Glutamatergic neuron (in vitro differentiated cells): ENCODE data around the gene KLHL24. TPM values are rescaled to one million over a fixed set of nuclear protein-coding genes. Genes with fewer than 3 reads are reported as not detected.
"Not testable (repeated sequence)": the region's sequence is repeated elsewhere in the genome, so short reads cannot be mapped to it uniquely, and the experiment has no call there.

Source experiments
- DNase-seq: peaks from one replicate; pipeline ENCODE4 v3.0.0; 2022
- H3K27ac Mint-ChIP-seq: one replicate; pipeline ENCODE4 v1.8.0; 2020; ENCODE audit warnings: mild to moderate bottlenecking, mixed read lengths, inconsistent platforms; ENCODE audit not compliant: unreplicated experiment
- H3K27me3 Mint-ChIP-seq: one replicate; pipeline ENCODE4 v1.8.0; 2020; ENCODE audit warnings: mild to moderate bottlenecking, moderate library complexity, mixed read lengths, inconsistent platforms; ENCODE audit not compliant: unreplicated experiment
- H3K36me3 Mint-ChIP-seq: one replicate; pipeline ENCODE4 v1.8.0; 2020; ENCODE audit warnings: mild to moderate bottlenecking, mixed read lengths, inconsistent platforms; ENCODE audit not compliant: unreplicated experiment
- H3K4me1 Mint-ChIP-seq: one replicate; pipeline ENCODE4 v1.8.0; 2020; ENCODE audit warnings: mild to moderate bottlenecking, low read depth, mixed read lengths, inconsistent platforms; ENCODE audit not compliant: unreplicated experiment
- H3K4me3 Mint-ChIP-seq: one replicate; pipeline ENCODE4 v1.8.0; 2020; ENCODE audit warnings: mild to moderate bottlenecking, mixed read lengths, inconsistent platforms; ENCODE audit not compliant: unreplicated experiment
- H3K9me3 Mint-ChIP-seq: one replicate; pipeline ENCODE4 v1.8.0; 2020; ENCODE audit warnings: mild to moderate bottlenecking, moderate library complexity, mixed read lengths, inconsistent platforms; ENCODE audit not compliant: unreplicated experiment
- total RNA-seq: library from RNA; stranded (reverse); fragmentation: NEBNext Ultra II Directional; extraction: Animal tissue kit (Norgen Biotek cat#: 25700); gene quantifications from one replicate; pipeline ENCODE4 v1.2.1, GENCODE V29; 2021; ENCODE audit not compliant: unreplicated experiment
- TF ChIP-seq, protein P1 (sequence below): fragments of 200-600 bp; sonication (generic); IDR thresholded peaks from one replicate; pipeline ENCODE4 v1.5.0; 2021; ENCODE audit not compliant: partially characterized antibody, unreplicated experiment

The KLHL24 gene
- total RNA-seq, 1 donor from 2014 or later = 152 TPM

DNA sequence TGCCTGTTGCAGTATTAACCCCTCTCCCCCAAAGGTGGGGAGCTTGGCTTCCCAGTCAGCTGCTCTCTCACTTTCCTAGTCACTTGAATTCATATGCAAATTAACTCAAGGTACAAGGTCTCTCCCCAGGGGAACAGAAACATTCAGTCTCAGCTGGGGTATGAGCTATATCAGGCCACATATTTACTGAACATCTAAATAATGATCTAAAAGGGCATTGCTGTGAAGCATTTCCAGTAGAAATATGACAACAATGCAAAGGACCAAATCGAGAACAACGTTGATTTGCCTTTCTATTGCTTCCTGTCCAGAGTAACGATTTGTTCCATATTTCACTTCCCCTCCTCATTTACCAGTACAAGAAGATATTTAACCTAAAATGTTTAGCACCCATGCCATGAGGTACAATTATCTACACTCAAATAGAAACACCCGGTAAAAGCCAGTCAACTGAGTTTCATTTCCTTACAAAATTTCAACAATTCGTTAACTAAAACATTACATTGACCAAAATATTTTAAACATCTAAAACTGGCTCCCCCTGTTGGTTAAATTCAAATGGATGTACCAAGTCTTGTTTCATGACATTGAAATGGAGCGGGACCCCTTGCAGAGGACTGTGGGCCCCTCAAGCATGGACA, 43.4 kb upstream of the KLHL24 start:
- Mint-ChIP-seq H3K36me3 (peaks cover 6% of the 10 kb centered on the region), H3K27ac (no peak overlapping the region), H3K4me3 (no peak overlapping the region), H3K27me3 (peaks cover 3% of the 10 kb centered on the region), H3K4me1 (no peaks in the 10 kb centered on the region), H3K9me3 (peaks cover 3% of the 10 kb centered on the region)
- DNase-seq = no peak
- TF ChIP-seq, protein P1, sequence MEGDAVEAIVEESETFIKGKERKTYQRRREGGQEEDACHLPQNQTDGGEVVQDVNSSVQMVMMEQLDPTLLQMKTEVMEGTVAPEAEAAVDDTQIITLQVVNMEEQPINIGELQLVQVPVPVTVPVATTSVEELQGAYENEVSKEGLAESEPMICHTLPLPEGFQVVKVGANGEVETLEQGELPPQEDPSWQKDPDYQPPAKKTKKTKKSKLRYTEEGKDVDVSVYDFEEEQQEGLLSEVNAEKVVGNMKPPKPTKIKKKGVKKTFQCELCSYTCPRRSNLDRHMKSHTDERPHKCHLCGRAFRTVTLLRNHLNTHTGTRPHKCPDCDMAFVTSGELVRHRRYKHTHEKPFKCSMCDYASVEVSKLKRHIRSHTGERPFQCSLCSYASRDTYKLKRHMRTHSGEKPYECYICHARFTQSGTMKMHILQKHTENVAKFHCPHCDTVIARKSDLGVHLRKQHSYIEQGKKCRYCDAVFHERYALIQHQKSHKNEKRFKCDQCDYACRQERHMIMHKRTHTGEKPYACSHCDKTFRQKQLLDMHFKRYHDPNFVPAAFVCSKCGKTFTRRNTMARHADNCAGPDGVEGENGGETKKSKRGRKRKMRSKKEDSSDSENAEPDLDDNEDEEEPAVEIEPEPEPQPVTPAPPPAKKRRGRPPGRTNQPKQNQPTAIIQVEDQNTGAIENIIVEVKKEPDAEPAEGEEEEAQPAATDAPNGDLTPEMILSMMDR = peak; percentile 24

DNA sequence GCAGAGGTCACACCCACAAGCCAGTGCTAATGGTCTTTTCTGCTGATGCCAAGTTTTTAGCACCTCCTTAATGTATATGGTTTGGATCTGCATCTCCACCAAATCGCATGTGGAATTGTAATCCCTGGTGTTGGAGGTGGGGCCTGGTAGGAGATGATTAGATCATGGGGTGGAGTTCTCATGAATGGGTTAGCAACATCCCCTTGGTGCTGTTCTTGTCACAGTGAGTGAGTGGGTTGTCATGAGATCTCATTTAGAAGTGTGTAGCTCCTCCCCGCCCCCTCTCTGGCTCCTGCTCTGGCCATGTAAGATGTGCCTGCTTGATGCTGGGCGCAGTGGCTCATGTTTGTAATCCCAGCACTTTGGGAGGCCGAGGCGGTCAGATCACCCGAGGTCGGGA, 42.6 kb upstream of the KLHL24 start:
- Mint-ChIP-seq H3K27ac (no peak overlapping the region), H3K9me3 (peaks cover 3% of the 10 kb centered on the region), H3K36me3 (peaks cover 10% of the 10 kb centered on the region), H3K27me3 (peaks cover 3% of the 10 kb centered on the region), H3K4me3 (no peak overlapping the region), H3K4me1 (no peaks in the 10 kb centered on the region)
- no peak for DNase-seq
- TF ChIP-seq, protein P1 = no peak

DNA sequence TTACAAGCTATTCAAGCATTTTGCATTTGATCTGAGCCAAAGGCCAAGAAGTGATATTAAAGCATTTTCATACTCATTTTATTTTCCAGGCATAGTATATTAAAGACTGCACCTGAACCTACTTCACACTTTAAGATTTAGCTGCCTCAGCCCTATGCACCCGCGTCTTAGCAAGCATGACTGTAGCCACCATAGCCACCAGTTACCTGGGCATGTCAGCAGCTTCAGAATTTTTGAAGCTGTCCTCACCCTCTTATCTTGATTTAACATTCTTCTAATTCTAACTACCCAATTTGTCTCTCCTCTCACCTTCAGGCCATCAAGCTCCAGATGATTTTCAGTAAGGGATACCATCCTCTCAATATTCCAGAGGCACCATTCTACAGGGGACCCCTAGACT, 40.8 kb upstream of the KLHL24 start:
- Mint-ChIP-seq H3K27me3 (peaks cover 5% of the 10 kb centered on the region), H3K27ac (no peak overlapping the region), H3K4me1 (no peaks in the 10 kb centered on the region), H3K36me3 (peaks cover 8% of the 10 kb centered on the region), H3K9me3 (peaks cover 2% of the 10 kb centered on the region), H3K4me3 (no peak overlapping the region)
- DNase-seq = no peak
- TF ChIP-seq, protein P1 = no peak

DNA sequence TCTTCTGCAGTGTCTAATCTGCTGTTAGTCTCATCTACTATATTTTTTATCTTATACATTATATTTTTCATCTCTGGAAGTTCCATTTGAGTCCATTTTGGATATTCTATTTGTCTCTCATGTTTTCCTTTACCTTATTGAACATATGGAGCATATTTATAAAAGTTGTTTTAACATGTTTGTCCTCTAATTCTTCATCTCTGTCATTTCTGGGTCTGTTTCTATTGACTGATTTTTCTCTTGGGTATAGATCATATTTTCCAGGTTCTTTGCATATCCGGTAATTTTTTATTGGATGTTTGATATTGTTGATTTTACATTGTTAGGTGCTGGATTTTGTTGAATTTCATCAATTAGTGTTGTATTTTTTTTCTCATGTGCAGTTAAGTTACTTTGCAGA, 37.5 kb upstream of the KLHL24 start:
- Mint-ChIP-seq H3K4me1 (no peaks in the 10 kb centered on the region), H3K27me3 (peaks cover 4% of the 10 kb centered on the region), H3K9me3 (peaks cover 2% of the 10 kb centered on the region), H3K36me3 (peaks cover 8% of the 10 kb centered on the region), H3K4me3 (no peak overlapping the region), H3K27ac (no peak overlapping the region)
- no peak for DNase-seq
- TF ChIP-seq, protein P1 = no peak

DNA sequence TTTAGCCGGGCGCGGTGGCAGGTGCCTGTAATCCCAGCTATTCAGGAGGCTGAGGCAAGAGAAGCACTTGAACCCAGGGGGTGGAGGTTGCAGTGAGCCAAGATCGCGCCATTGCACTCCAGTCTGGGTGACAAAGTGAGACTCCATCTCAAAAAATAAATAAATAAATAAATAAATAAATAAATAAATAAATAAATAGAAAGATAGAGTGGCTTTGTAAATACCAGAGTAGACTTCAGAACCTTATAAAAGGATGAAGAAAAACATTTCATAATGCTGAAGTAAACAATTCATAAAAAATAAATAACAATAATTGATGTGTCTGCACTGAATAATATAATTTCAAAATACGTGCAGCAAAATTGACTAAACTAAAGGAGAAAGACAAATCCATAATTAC, 24.1 kb upstream of the KLHL24 start:
- H3K9me3 Mint-ChIP-seq, H3K27ac Mint-ChIP-seq, H3K27me3 Mint-ChIP-seq, H3K4me1 Mint-ChIP-seq, DNase-seq, H3K36me3 Mint-ChIP-seq, H3K4me3 Mint-ChIP-seq: not testable (repeated sequence)
